WTC11 (cell line): ENCODE results near the gene SYCE1L. TPM values are rescaled to one million over a fixed set of nuclear protein-coding genes. Genes with fewer than 3 reads are reported as not detected.
"Not testable (repeated sequence)": the region's sequence is repeated elsewhere in the genome, so short reads cannot be mapped to it uniquely, and the experiment has no call there.

Experiments used
- ATAC-seq: fragments of 200-7000 bp; cut with Tn5 transposase; 2 replicates; pipeline ENCODE4 v1.10.0; 2021; ENCODE audit warnings: mild to moderate bottlenecking, moderate library complexity
- CTCF ChIA-PET: fragments of 300-600 bp; sonication (Branson Sonifier 250); formaldehyde crosslinking; loops from one replicate; lab custom pipeline; 2021; ENCODE audit warnings: antibody characterized with exemption; lab: Charles Lee
- POLR2A ChIA-PET: fragments of 350-600 bp; sonication (Branson Sonifier 250); formaldehyde crosslinking; loops from one replicate; lab custom pipeline; 2021; ENCODE audit warnings: antibody characterized with exemption; lab: Charles Lee
- DNase-seq: peaks from one replicate; pipeline ENCODE4 v3.0.0; 2021; ENCODE audit warnings: low spot score
- H3K27ac Mint-ChIP-seq: 2 replicates; pipeline ENCODE4 v1.8.0; 2021; ENCODE audit warnings: mixed read lengths
- H3K27me3 Mint-ChIP-seq: 2 replicates; pipeline ENCODE4 v1.8.0; 2021; ENCODE audit warnings: low read depth, mild to moderate bottlenecking, moderate library complexity, mixed read lengths
- H3K36me3 Mint-ChIP-seq: 2 replicates; pipeline ENCODE4 v1.8.0; 2021; ENCODE audit warnings: mixed read lengths
- H3K4me1 Mint-ChIP-seq: 2 replicates; pipeline ENCODE4 v1.8.0; 2022; ENCODE audit warnings: mixed read lengths
- H3K4me3 Mint-ChIP-seq: 2 replicates; pipeline ENCODE4 v1.8.0; 2021; ENCODE audit warnings: mild to moderate bottlenecking, moderate library complexity, mixed read lengths
- H3K9me3 Mint-ChIP-seq: 2 replicates; pipeline ENCODE4 v1.8.0; 2021; ENCODE audit warnings: mixed read lengths
- AR ChIP-seq: fragments of 250-450 bp; sonication (Bioruptor Pico); IDR thresholded peaks from 2 replicates; pipeline ENCODE4 v1.9.0; 2021; ENCODE audit warnings: mild to moderate bottlenecking
- ARID4B ChIP-seq: sonication (generic); formaldehyde crosslinking; IDR thresholded peaks from 2 replicates; pipeline ENCODE4 v1.8.0; 2023; ENCODE audit warnings: missing genetic modification reagents, mild to moderate bottlenecking, borderline replicate concordance
- CDX4 ChIP-seq: fragments of 250-450 bp; sonication (Bioruptor Pico); IDR thresholded peaks from 2 replicates; pipeline ENCODE4 v1.9.0; 2021; ENCODE audit warnings: moderate library complexity, mild to moderate bottlenecking, inconsistent platforms, borderline replicate concordance
- CREB1 ChIP-seq: sonication (generic); formaldehyde crosslinking; IDR thresholded peaks from 2 replicates; pipeline ENCODE4 v1.8.0; 2023; ENCODE audit warnings: mild to moderate bottlenecking, missing genetic modification reagents
- ELF4 ChIP-seq: sonication (generic); formaldehyde crosslinking; IDR thresholded peaks from 2 replicates; pipeline ENCODE4 v1.8.1; 2022; ENCODE audit warnings: low read depth, mild to moderate bottlenecking, moderate library complexity, missing genetic modification reagents
- FOXK1 ChIP-seq: sonication (generic); formaldehyde crosslinking; IDR thresholded peaks from 2 replicates; pipeline ENCODE4 v1.8.0; 2022; ENCODE audit warnings: mild to moderate bottlenecking, moderate library complexity, missing genetic modification reagents
- HMGA2 ChIP-seq: fragments of 250-450 bp; sonication (Bioruptor Pico); IDR thresholded peaks from 2 replicates; pipeline ENCODE4 v1.4.0; 2021; ENCODE audit warnings: mild to moderate bottlenecking, moderate library complexity
- HMGXB4 ChIP-seq: sonication (generic); formaldehyde crosslinking; IDR thresholded peaks from 2 replicates; pipeline ENCODE4 v1.8.1; 2023; ENCODE audit warnings: mild to moderate bottlenecking, moderate library complexity, missing genetic modification reagents
- IRF2 ChIP-seq: sonication (generic); formaldehyde crosslinking; IDR thresholded peaks from 2 replicates; pipeline ENCODE4 v1.8.0; 2022; ENCODE audit warnings: low read depth, missing genetic modification reagents, borderline replicate concordance
- NR1H2 ChIP-seq: sonication (generic); formaldehyde crosslinking; IDR thresholded peaks from 2 replicates; pipeline ENCODE4 v1.9.0; 2021; ENCODE audit warnings: mild to moderate bottlenecking, moderate library complexity, missing genetic modification reagents
- NR2C2 ChIP-seq: sonication (generic); formaldehyde crosslinking; IDR thresholded peaks from 2 replicates; pipeline ENCODE4 v1.8.0; 2022; ENCODE audit warnings: mild to moderate bottlenecking, missing genetic modification reagents
- NR3C1 ChIP-seq: sonication (generic); formaldehyde crosslinking; conservative IDR thresholded peaks from 2 replicates; pipeline ENCODE4 v1.8.1; 2023; ENCODE audit warnings: low read depth, mild to moderate bottlenecking, missing genetic modification reagents
- OVOL2 ChIP-seq: fragments of 250-450 bp; sonication (Bioruptor Pico); IDR thresholded peaks from 2 replicates; pipeline ENCODE4 v1.9.0; 2021; ENCODE audit warnings: mild to moderate bottlenecking, borderline replicate concordance
- PREB ChIP-seq: sonication (generic); formaldehyde crosslinking; IDR thresholded peaks from 2 replicates; pipeline ENCODE4 v1.8.1; 2022; ENCODE audit warnings: mild to moderate bottlenecking, missing genetic modification reagents, moderate library complexity, borderline replicate concordance
- RELA ChIP-seq: sonication (generic); formaldehyde crosslinking; IDR thresholded peaks from 2 replicates; pipeline ENCODE4 v1.8.1; 2022; ENCODE audit warnings: missing genetic modification reagents, mild to moderate bottlenecking, borderline replicate concordance
- TCF7 ChIP-seq: sonication (generic); formaldehyde crosslinking; IDR thresholded peaks from 2 replicates; pipeline ENCODE4 v1.8.0; 2022; ENCODE audit warnings: mild to moderate bottlenecking, low read depth, missing genetic modification reagents, moderate library complexity
- USF2 ChIP-seq: sonication (generic); formaldehyde crosslinking; IDR thresholded peaks from 2 replicates; pipeline ENCODE4 v1.8.1; 2023; ENCODE audit warnings: mild to moderate bottlenecking, missing genetic modification reagents, moderate library complexity
- ZNF425 ChIP-seq: fragments of 250-450 bp; sonication (Bioruptor Pico); conservative IDR thresholded peaks from 2 replicates; pipeline ENCODE4 v1.9.0; 2021; ENCODE audit warnings: mild to moderate bottlenecking
- total RNA-seq: library from RNA; stranded (reverse); gene quantifications from 3 replicates; pipeline ENCODE4 v1.2.3, GENCODE V29; 2021

Gene SYCE1L
- total RNA-seq, 1 experiment from 2014 or later: 7.0 TPM

- no peak for TF ChIP-seq ZNF425 (CRISPR knock-in tag)
These were observed 39.4 kb downstream of the SYCE1L start (continued) for GRCh38 chr16:77238593-77238992.

- H3K27me3 Mint-ChIP-seq, ATAC-seq, H3K9me3 Mint-ChIP-seq, DNase-seq, H3K4me3 Mint-ChIP-seq, H3K36me3 Mint-ChIP-seq, POLR2A ChIA-PET, H3K27ac Mint-ChIP-seq, CTCF ChIA-PET: not testable (repeated sequence)
- peaks cover 26% of the 10 kb centered on the region for H3K4me1 Mint-ChIP-seq
These were observed 43.3 kb downstream of the SYCE1L start for GRCh38 chr16:77242471-77242870.

- ChIA-PET CTCF (interaction anchor here (1.4 kb wide), 1 partner anchor 338 kb away, joined by 3 read pairs; no protein-coding TSS in a partner anchor), POLR2A (no interaction called here)
- H3K27ac Mint-ChIP-seq: no peak overlapping the region
- H3K4me1 Mint-ChIP-seq: no peaks in the 10 kb centered on the region
- H3K9me3 Mint-ChIP-seq: peaks cover 5% of the 10 kb centered on the region
- ATAC-seq (no peak), DNase-seq (no peak)
- no peaks in the 10 kb centered on the region for H3K36me3 Mint-ChIP-seq
- H3K4me3 Mint-ChIP-seq: no peak overlapping the region
- H3K27me3 Mint-ChIP-seq: no peaks in the 10 kb centered on the region; the same call in 1 of the 2 replicates
- TF ChIP-seq CDX4 (CRISPR knock-in tag) (no peak), IRF2 (CRISPR knock-in tag) (no peak), ARID4B (CRISPR knock-in tag) (no peak), NR2C2 (CRISPR knock-in tag) (no peak), OVOL2 (CRISPR knock-in tag) (no peak), NR1H2 (CRISPR knock-in tag) (no peak), HMGA2 (CRISPR knock-in tag) (no peak), USF2 (no peak), AR (CRISPR knock-in tag) (no peak), PREB (CRISPR knock-in tag) (no peak), CREB1 (CRISPR knock-in tag) (no peak), RELA (CRISPR knock-in tag) (no peak), FOXK1 (CRISPR knock-in tag) (no peak), ELF4 (CRISPR knock-in tag) (no peak), TCF7 (no peak), HMGXB4 (CRISPR knock-in tag) (no peak), NR3C1 (no peak)
These were observed 46.9 kb downstream of the SYCE1L start for GRCh38 chr16:77246150-77246549.
